BJ (cell line): ENCODE measurements around the gene KRTAP13-1. TPM values are rescaled to one million over a fixed set of nuclear protein-coding genes. Genes with fewer than 3 reads are reported as not detected.

Source experiments
- CTCF ChIA-PET: fragments of 350-600 bp; formaldehyde crosslinking; extraction: SDS; loops from one replicate; lab custom pipeline; 2021; ENCODE audit warnings: antibody characterized with exemption, inconsistent platforms; lab: Yijun Ruan, JAX
- POLR2A ChIA-PET: fragments of 300-600 bp; sonication (Branson Sonifier 250); formaldehyde crosslinking; extraction: SDS; loops from one replicate; lab custom pipeline; 2021; ENCODE audit warnings: antibody characterized with exemption; lab: Charles Lee
- DNase-seq: peaks from one replicate; pipeline ENCODE4 v3.0.0-alpha.2; 2011; ENCODE audit warnings: low read depth
- H3K27me3 ChIP-seq: 2 replicates; pipeline ENCODE4 v1.6.0; 2011; ENCODE audit warnings: low read length; ENCODE audit not compliant: control insufficient read depth, insufficient read depth
- H3K36me3 ChIP-seq: 2 replicates; pipeline ENCODE4 v1.5.1; 2011; ENCODE audit warnings: low read length; ENCODE audit not compliant: control insufficient read depth, insufficient read depth
- H3K4me3 ChIP-seq: 2 replicates; pipeline ENCODE4 v1.5.1; 2011; ENCODE audit warnings: low read depth, mild to moderate bottlenecking, control low read depth, low read length
- CTCF ChIP-seq: IDR thresholded peaks from 2 replicates; pipeline ENCODE4 v1.5.1; 2011; ENCODE audit warnings: low read depth, mild to moderate bottlenecking, control low read depth, inconsistent platforms, low read length, moderate library complexity; ENCODE audit not compliant: insufficient read depth
- polyA plus RNA-seq: library from polyadenylated mRNA; depleted of rRNA; stranded (reverse); fragments of >200 nt; gene quantifications from 2 replicates; pipeline ENCODE4 v1.2.3, GENCODE V29; 2011; rRNA removed
- small RNA-seq: library from RNA; depleted of rRNA; stranded (forward); fragments of <200 nt; gene quantifications from one replicate; pipeline ENCODE3, GENCODE V24; 2012; ENCODE audit warnings: low replicate concordance, low read depth; ENCODE audit not compliant: insufficient read length

KRTAP13-1 gene
- polyA plus RNA-seq, 1 experiment = not detected

- Histone ChIP-seq H3K36me3 (no peaks in the 10 kb centered on the region), H3K27me3 (no peaks in the 10 kb centered on the region), H3K4me3 (no peak overlapping the region)
- POLR2A ChIA-PET = no interaction called here
- DNase-seq = no peak
- CTCF ChIA-PET = no interaction called here
- no peak for TF ChIP-seq CTCF
Observed at GRCh38 chr21:30437010-30437565, 41.3 kb downstream of the KRTAP13-1 start.

GRCh38 chr21:30439975-30440374 lies 44.1 kb downstream of the KRTAP13-1 start, which contains the start of gene KRTAP15-1:
TSS of gene KRTAP15-1 (plus strand) at chr21:30440275. CDS start at chr21:30440328, 53 bp downstream.
- H3K36me3 ChIP-seq = no peaks in the 10 kb centered on the region
- no peaks in the 10 kb centered on the region for H3K27me3 ChIP-seq
- no peak within 1 kb of the TSS for H3K4me3 ChIP-seq
- ChIA-PET POLR2A (no interaction called here), CTCF (no interaction called here)
- no peak for TF ChIP-seq CTCF
- DNase-seq = no peak

GRCh38 chr21:30443226-30443625 lies 47.4 kb downstream of the KRTAP13-1 start:
- no peak for TF ChIP-seq CTCF
- H3K36me3 ChIP-seq = no peaks in the 10 kb centered on the region
- CTCF ChIA-PET = interaction anchor here (0.6 kb wide), 1 partner anchor 421 kb away, joined by 4 read pairs; no protein-coding TSS in a partner anchor
- POLR2A ChIA-PET = no interaction called here
- H3K27me3 ChIP-seq = no peaks in the 10 kb centered on the region
- DNase-seq = no peak
- H3K4me3 ChIP-seq = no peak overlapping the region

- H3K4me3 ChIP-seq = no peak overlapping the region
- H3K27me3 ChIP-seq = no peaks in the 10 kb centered on the region
- POLR2A ChIA-PET = no interaction called here
- no peak for TF ChIP-seq CTCF
- CTCF ChIA-PET = no interaction called here
- no peak for DNase-seq
- no peaks in the 10 kb centered on the region for H3K36me3 ChIP-seq
Observed at GRCh38 chr21:30444204-30444603, 48.4 kb downstream of the KRTAP13-1 start.

Small RNA genes within 50 kb of the gene (small RNA-seq; reads per million reads assigned to genes)
- gene KRTAP23-1 (not detected), gene MIR4327 (not detected)

Other genes starting within 250 kb of the KRTAP13-1 start
- not detected in 2 replicates for gene CLDN17, start 229.2 kb upstream of the KRTAP13-1 start, polyA plus RNA-seq
- gene CLDN8, start 179.9 kb upstream of the KRTAP13-1 start, polyA plus RNA-seq = not detected in 2 replicates
- gene KRTAP24-1, start 113.1 kb upstream of the KRTAP13-1 start, polyA plus RNA-seq = not detected in 2 replicates
- not detected in 2 replicates for gene KRTAP25-1, start 106.5 kb upstream of the KRTAP13-1 start, polyA plus RNA-seq
- gene KRTAP26-1, start 75.7 kb upstream of the KRTAP13-1 start, polyA plus RNA-seq = not detected in 2 replicates
- not detected in 2 replicates for gene KRTAP27-1, start 58.3 kb upstream of the KRTAP13-1 start, polyA plus RNA-seq
- not detected in 2 replicates for gene KRTAP23-1, start 47.4 kb upstream of the KRTAP13-1 start, polyA plus RNA-seq
- gene KRTAP13-2, start 23.8 kb upstream of the KRTAP13-1 start, polyA plus RNA-seq = not detected in 2 replicates
- not detected in 2 replicates for gene KRTAP13-3, start 29.9 kb downstream of the KRTAP13-1 start, polyA plus RNA-seq
- gene KRTAP13-4, start 34.2 kb downstream of the KRTAP13-1 start, polyA plus RNA-seq = not detected in 2 replicates
- not detected in 2 replicates for gene KRTAP15-1, start 44.2 kb downstream of the KRTAP13-1 start, polyA plus RNA-seq
- not detected in 2 replicates for gene KRTAP19-1, start 84.3 kb downstream of the KRTAP13-1 start, polyA plus RNA-seq
- not detected in 2 replicates for gene KRTAP19-2, start 91.4 kb downstream of the KRTAP13-1 start, polyA plus RNA-seq
- gene KRTAP19-3, start 96.0 kb downstream of the KRTAP13-1 start, polyA plus RNA-seq = not detected in 2 replicates
- gene KRTAP19-4, start 101.1 kb downstream of the KRTAP13-1 start, polyA plus RNA-seq = not detected in 2 replicates
- gene KRTAP19-5, start 106.1 kb downstream of the KRTAP13-1 start, polyA plus RNA-seq = not detected in 2 replicates
- not detected in 2 replicates for gene KRTAP19-6, start 145.8 kb downstream of the KRTAP13-1 start, polyA plus RNA-seq
- gene KRTAP19-7, start 165.3 kb downstream of the KRTAP13-1 start, polyA plus RNA-seq = not detected in 2 replicates
- gene KRTAP22-2, start 194.4 kb downstream of the KRTAP13-1 start, polyA plus RNA-seq = not detected in 2 replicates
- gene KRTAP6-3, start 196.4 kb downstream of the KRTAP13-1 start, polyA plus RNA-seq = not detected in 2 replicates
- not detected in 2 replicates for gene KRTAP6-2, start 202.9 kb downstream of the KRTAP13-1 start, polyA plus RNA-seq
- not detected in 2 replicates for gene KRTAP22-1, start 205.1 kb downstream of the KRTAP13-1 start, polyA plus RNA-seq
- gene KRTAP6-1, start 217.9 kb downstream of the KRTAP13-1 start, polyA plus RNA-seq = not detected in 2 replicates
- gene KRTAP20-1, start 220.4 kb downstream of the KRTAP13-1 start, polyA plus RNA-seq = not detected in 2 replicates
- gene KRTAP20-4, start 224.6 kb downstream of the KRTAP13-1 start, polyA plus RNA-seq = not detected in 2 replicates
- gene KRTAP20-2, start 239.2 kb downstream of the KRTAP13-1 start, polyA plus RNA-seq = not detected in 2 replicates
- gene KRTAP20-3, start 246.8 kb downstream of the KRTAP13-1 start, polyA plus RNA-seq = not detected in 2 replicates